Measurements from ENCODE around the gene PRDM4.

PRDM4 gene

GRCh38 chr12:107749083-107749482, 11.9 kb downstream of the PRDM4 start:
- H3K4me3 ChIP-seq (ENCODE audit: low read depth, low read length): no peak overlapping the region
- TF ChIP-seq, protein P1, sequence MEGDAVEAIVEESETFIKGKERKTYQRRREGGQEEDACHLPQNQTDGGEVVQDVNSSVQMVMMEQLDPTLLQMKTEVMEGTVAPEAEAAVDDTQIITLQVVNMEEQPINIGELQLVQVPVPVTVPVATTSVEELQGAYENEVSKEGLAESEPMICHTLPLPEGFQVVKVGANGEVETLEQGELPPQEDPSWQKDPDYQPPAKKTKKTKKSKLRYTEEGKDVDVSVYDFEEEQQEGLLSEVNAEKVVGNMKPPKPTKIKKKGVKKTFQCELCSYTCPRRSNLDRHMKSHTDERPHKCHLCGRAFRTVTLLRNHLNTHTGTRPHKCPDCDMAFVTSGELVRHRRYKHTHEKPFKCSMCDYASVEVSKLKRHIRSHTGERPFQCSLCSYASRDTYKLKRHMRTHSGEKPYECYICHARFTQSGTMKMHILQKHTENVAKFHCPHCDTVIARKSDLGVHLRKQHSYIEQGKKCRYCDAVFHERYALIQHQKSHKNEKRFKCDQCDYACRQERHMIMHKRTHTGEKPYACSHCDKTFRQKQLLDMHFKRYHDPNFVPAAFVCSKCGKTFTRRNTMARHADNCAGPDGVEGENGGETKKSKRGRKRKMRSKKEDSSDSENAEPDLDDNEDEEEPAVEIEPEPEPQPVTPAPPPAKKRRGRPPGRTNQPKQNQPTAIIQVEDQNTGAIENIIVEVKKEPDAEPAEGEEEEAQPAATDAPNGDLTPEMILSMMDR (IDR thresholded peaks at IDR 0.05; ENCODE audit: borderline replicate concordance, insufficient read depth, low read depth, low read length): no peak

DNA sequence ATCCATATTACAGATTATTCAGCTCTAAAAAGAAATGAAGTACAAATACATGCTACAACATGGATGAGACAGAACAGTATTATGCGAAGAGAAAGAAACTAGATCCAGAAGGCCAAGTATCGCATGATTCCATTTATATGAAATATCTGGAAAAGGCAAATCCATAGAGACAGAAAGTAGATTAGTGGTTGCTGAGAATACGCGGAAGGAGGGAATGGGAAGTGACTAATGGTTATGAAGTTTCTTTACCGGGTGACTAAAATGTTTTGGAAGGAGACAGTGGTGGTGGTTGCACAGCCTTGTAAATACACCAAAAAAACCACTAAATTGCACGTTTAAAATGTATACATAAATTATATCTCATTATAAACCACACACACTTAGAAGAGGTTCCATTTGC, 12.5 kb downstream of the PRDM4 start:
- TF ChIP-seq, protein P1 (IDR thresholded peaks at IDR 0.05; ENCODE audit: borderline replicate concordance, insufficient read depth, low read depth, low read length): no peak
- H3K4me3 ChIP-seq (ENCODE audit: low read depth, low read length): no peak overlapping the region

- no peak overlapping the region for H3K4me3 ChIP-seq (ENCODE audit: low read depth, low read length)
- TF ChIP-seq, protein P1 (IDR thresholded peaks at IDR 0.05; ENCODE audit: borderline replicate concordance, insufficient read depth, low read depth, low read length): 0 out of 2 replicates have a peak, but pooled peaks have one; percentile 22
These were observed 24.0 kb downstream of the PRDM4 start for GRCh38 chr12:107736914-107737313.

DNA sequence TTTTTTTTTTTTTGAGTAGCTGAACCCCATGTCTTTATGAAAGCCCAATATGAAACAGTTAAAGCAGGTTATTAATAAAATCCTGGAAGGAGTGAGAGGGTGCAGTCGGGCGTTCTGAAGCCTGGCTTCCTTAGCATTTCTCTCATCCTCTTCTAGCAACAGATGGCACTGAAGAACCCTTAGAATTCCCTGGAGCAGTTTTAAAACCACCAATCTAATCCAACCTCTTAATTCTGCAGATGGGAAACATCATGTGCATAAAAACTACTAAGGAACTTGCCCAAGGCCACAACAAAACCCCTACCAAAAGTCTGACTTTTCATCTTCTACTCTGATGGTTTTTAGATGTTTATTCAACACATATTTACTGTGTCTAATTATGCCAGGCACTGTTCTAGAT, 25.2 kb downstream of the PRDM4 start:
- H3K4me3 ChIP-seq (ENCODE audit: low read depth, low read length): no peak overlapping the region
- TF ChIP-seq, protein P1 (IDR thresholded peaks at IDR 0.05; ENCODE audit: borderline replicate concordance, insufficient read depth, low read depth, low read length): no peak

DNA sequence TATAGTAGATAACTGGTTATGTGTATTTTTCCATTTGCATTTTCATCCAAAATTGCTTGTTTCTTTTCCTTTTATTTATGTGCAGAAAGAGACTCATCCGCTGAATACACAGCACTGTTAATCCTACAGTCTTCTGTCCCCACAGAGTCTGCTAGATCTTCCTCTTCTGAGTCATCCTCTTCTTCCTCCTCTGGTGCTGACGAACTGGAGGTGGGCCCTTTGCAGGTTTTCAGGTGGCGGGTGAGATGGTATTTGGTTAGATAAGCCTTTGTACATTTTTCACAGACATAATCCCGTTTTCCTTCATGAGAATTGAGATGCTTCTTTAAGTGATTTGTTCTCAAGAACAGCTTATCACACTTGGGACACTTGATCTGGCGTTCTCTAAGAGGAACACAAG, 26.8 kb downstream of the PRDM4 start:
- no peak overlapping the region for H3K4me3 ChIP-seq (ENCODE audit: low read depth, low read length)
- TF ChIP-seq, protein P1 (IDR thresholded peaks at IDR 0.05; ENCODE audit: borderline replicate concordance, insufficient read depth, low read depth, low read length): no peak

DNA sequence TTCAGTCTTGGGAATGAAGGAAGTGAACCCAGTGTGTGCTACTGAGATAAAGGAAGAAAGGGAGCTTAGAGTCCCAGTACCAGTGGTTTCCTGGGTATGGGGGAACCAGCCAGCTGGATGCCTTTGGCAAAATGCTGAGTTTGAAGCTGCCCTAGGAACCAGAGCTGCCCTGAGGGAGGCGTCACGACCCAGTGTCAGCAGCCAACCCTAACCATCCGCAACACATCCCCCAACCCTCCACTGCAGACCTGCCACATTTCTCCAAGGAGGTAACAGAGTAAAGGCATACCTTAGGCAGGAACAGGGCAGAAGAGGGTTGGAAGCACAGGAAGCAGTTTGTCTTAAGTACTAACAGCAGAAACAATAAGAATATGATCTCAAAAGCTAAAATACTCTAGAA, 28.6 kb downstream of the PRDM4 start:
- H3K4me3 ChIP-seq (ENCODE audit: low read depth, low read length): no peak overlapping the region
- TF ChIP-seq, protein P1 (IDR thresholded peaks at IDR 0.05; ENCODE audit: borderline replicate concordance, insufficient read depth, low read depth, low read length): no peak

DNA sequence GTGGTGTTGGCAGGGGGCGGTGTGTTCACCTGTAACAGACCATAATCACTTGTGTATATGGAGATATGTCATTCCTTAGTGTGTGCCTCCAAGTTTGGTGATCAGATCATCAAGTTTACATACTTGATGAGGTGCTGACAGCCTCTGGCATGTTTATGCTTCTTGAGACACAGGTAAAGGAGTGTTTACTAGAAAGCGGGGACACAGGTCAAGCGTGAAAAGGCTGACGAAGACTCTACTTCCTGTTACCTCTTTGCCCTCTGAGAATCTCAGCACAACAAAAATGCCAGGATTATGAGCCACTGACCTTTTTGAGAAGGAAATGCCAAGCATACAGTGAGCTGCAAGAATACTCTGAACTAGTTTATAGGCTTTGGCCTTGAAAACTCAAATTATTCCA, 29.6 kb downstream of the PRDM4 start:
- TF ChIP-seq, protein P1 (IDR thresholded peaks at IDR 0.05; ENCODE audit: borderline replicate concordance, insufficient read depth, low read depth, low read length): no peak
- no peak overlapping the region for H3K4me3 ChIP-seq (ENCODE audit: low read depth, low read length)
